HCT116 (cell line): ENCODE results near the gene IER5L. TPM values are rescaled to one million over a fixed set of nuclear protein-coding genes. Genes with fewer than 3 reads are reported as not detected.

Experiments
- ATAC-seq: fragments of 200-7000 bp; cut with Tn5 transposase; 2 replicates; pipeline ENCODE4 v1.9.1; 2020; ENCODE audit warnings: mild to moderate bottlenecking, moderate library complexity
- BruUV-seq: library from RNA; stranded (reverse); fragments of 400-500 nt; replicated peaks from 2 replicates; lab custom pipeline; 2021; lab: Mats Ljungman, UMichigan
- CTCF ChIA-PET: fragments of 300-600 bp; sonication (Branson Sonifier 250); formaldehyde crosslinking; loops from one replicate; lab custom pipeline; 2021; ENCODE audit warnings: antibody characterized with exemption; lab: Charles Lee
- POLR2A ChIA-PET: fragments of 300-600, 350-600 bp; sonication (Branson Sonifier 250); formaldehyde crosslinking; loops from one replicate; lab custom pipeline; 2021; ENCODE audit warnings: antibody characterized with exemption; lab: Charles Lee
- RAD21 ChIA-PET, 2 experiments: fragments of 300-600 bp; sonication (Branson Sonifier 250); formaldehyde crosslinking; loops; one replicate each; lab custom pipeline; 2023; ENCODE audit warnings: low total read pairs in 2 of 2; ENCODE audit not compliant: uncharacterized antibody in 2 of 2, unreplicated experiment in 2 of 2, low non-redundant PET in 1 of 2; lab: Charles Lee
- DNase-seq: peaks from one replicate; pipeline ENCODE4 v3.0.0-alpha.2; 2010; ENCODE audit warnings: low read depth, low spot score
- H2AFZ ChIP-seq: fragments of 200-600 bp; shearing (Covaris generic), sonication (generic); 2 replicates; pipeline ENCODE4 v1.6.1; 2017; ENCODE audit warnings: low read depth, mixed run types, mixed read lengths, antibody characterized with exemption, low read length; ENCODE audit not compliant: poor library complexity, severe bottlenecking
- H3K27ac ChIP-seq: 2 replicates; pipeline ENCODE4 v1.5.1; 2012; ENCODE audit warnings: low read depth, low read length
- H3K27me3 ChIP-seq: fragments of 200-600 bp; sonication (generic); 2 replicates; pipeline ENCODE4 v1.6.1; 2016; ENCODE audit warnings: mixed run types, low read length, mixed read lengths; ENCODE audit not compliant: insufficient read depth
- H3K36me3 ChIP-seq, 2 experiments: fragments of 200-500 bp in 1 of 2; fragments of 200-600 bp in 1 of 2; sonication (Bioruptor generic) in 1 of 2; sonication (generic) in 1 of 2; 2 replicates each; pipeline versions ENCODE4 v1.5.1 to v1.6.1; 2014 to 2016; ENCODE audit warnings: low read length in 2 of 2, inconsistent platforms in 1 of 2, mixed read lengths in 1 of 2, mixed run types in 1 of 2; ENCODE audit not compliant: insufficient read depth in 2 of 2, control insufficient read depth in 1 of 2
- H3K4me1 ChIP-seq, 2 experiments: fragments of 200-600 bp in 1 of 2; sonication (generic) in 1 of 2; 2 replicates each; pipeline versions ENCODE4 v1.5.1 to v1.6.1; 2012 to 2017; ENCODE audit warnings: low read length in 2 of 2, inconsistent platforms in 1 of 2, mild to moderate bottlenecking in 1 of 2, mixed read lengths in 1 of 2, mixed run types in 1 of 2, moderate library complexity in 1 of 2; ENCODE audit not compliant: insufficient read depth in 2 of 2, control insufficient read depth in 1 of 2
- H3K4me2 ChIP-seq: fragments of 200-600 bp; sonication (generic); 2 replicates; pipeline ENCODE4 v1.6.1; 2017; ENCODE audit warnings: mixed run types, low read length, mixed read lengths
- H3K4me3 ChIP-seq, 2 experiments: fragments of 200-600 bp in 1 of 2; sonication (generic) in 1 of 2; replicated peaks in 1 of 2; 2 replicates each; pipeline ENCODE4 v1.5.1; 2011 to 2016; ENCODE audit warnings: low read length in 2 of 2, control low read depth in 1 of 2, low read depth in 1 of 2, mild to moderate bottlenecking in 1 of 2, mixed read lengths in 1 of 2, mixed run types in 1 of 2
- H3K79me2 ChIP-seq: fragments of 200-600 bp; sonication (generic); 2 replicates; pipeline ENCODE4 v1.6.1; 2017; ENCODE audit warnings: mild to moderate bottlenecking, mixed run types, low read length, moderate library complexity, mixed read lengths; ENCODE audit not compliant: insufficient read depth
- H3K9ac ChIP-seq: fragments of 200-600 bp; sonication (generic); 2 replicates; pipeline ENCODE4 v1.6.1; 2016; ENCODE audit warnings: low read length, mixed read lengths
- H3K9me2 ChIP-seq: fragments of 200-600 bp; sonication (generic), shearing (Covaris generic); 2 replicates; pipeline ENCODE4 v1.6.1; 2017; ENCODE audit warnings: mixed run types, mild to moderate bottlenecking, moderate library complexity; ENCODE audit not compliant: insufficient read depth
- H3K9me3 ChIP-seq, 2 experiments: fragments of 200-500 bp in 1 of 2; fragments of 200-600 bp in 1 of 2; sonication (Bioruptor generic) in 1 of 2; sonication (generic) in 1 of 2; 2 replicates each; pipeline ENCODE4 v1.6.1; 2014 to 2017; ENCODE audit warnings: low read length in 2 of 2, mixed read lengths in 2 of 2, inconsistent platforms in 1 of 2, low read depth in 1 of 2, mild to moderate bottlenecking in 1 of 2, mixed run types in 1 of 2, moderate library complexity in 1 of 2; ENCODE audit not compliant: control insufficient read depth in 1 of 2, insufficient read depth in 1 of 2
- H4K20me1 ChIP-seq: fragments of 200-600 bp; sonication (generic), shearing (Covaris generic); 2 replicates; pipeline ENCODE4 v1.6.1; 2017; ENCODE audit warnings: mixed run types, mild to moderate bottlenecking, moderate library complexity; ENCODE audit not compliant: insufficient read depth
- CEBPB ChIP-seq: IDR thresholded peaks from 2 replicates; pipeline ENCODE4 v1.6.1; 2012; ENCODE audit warnings: low read depth
- EGR1 ChIP-seq: IDR thresholded peaks from 2 replicates; pipeline ENCODE4 v1.6.1; 2012; ENCODE audit warnings: low read depth
- ELF1 ChIP-seq: IDR thresholded peaks from 2 replicates; pipeline ENCODE4 v1.6.1; 2012; ENCODE audit warnings: low read depth, borderline replicate concordance
- EZH2 ChIP-seq: fragments of 200-600 bp; sonication (generic); IDR thresholded peaks from 2 replicates; pipeline ENCODE4 v1.6.1; 2017; ENCODE audit warnings: antibody characterized with exemption, mixed run types
- EZH2phosphoT487 ChIP-seq: fragments of 200-600 bp; IDR thresholded peaks from 2 replicates; pipeline ENCODE4 v1.6.1; 2018; ENCODE audit warnings: antibody characterized with exemption, borderline replicate concordance
- FOSL1 ChIP-seq: IDR thresholded peaks from 2 replicates; pipeline ENCODE4 v1.6.1; 2012; ENCODE audit warnings: low read depth
- JUND ChIP-seq: IDR thresholded peaks from 2 replicates; pipeline ENCODE4 v1.6.1; 2012
- POLR2A ChIP-seq: IDR thresholded peaks from 2 replicates; pipeline ENCODE4 v1.7.0; 2011; ENCODE audit warnings: borderline replicate concordance; ENCODE audit not compliant: insufficient read depth, insufficient read length; ENCODE audit errors: extremely low read depth
- POLR2AphosphoS5 ChIP-seq: IDR thresholded peaks from 2 replicates; pipeline ENCODE4 v1.6.1; 2011; ENCODE audit warnings: mild to moderate bottlenecking, low read depth, low read length, moderate library complexity
- RAD21 ChIP-seq: IDR thresholded peaks from 2 replicates; pipeline ENCODE4 v1.6.1; 2012; ENCODE audit warnings: low read depth, mild to moderate bottlenecking
- SIN3A ChIP-seq: IDR thresholded peaks from 2 replicates; pipeline ENCODE4 v1.6.1; 2012; ENCODE audit warnings: low read depth
- SP1 ChIP-seq: IDR thresholded peaks from 2 replicates; pipeline ENCODE4 v1.6.1; 2012; ENCODE audit warnings: low read depth
- TCF7L2 ChIP-seq: IDR thresholded peaks from 2 replicates; pipeline ENCODE4 v1.7.0; 2011; ENCODE audit warnings: borderline replicate concordance, inconsistent platforms; ENCODE audit not compliant: insufficient read depth, insufficient read length; ENCODE audit errors: extremely low read depth
- YY1 ChIP-seq: IDR thresholded peaks from 2 replicates; pipeline ENCODE4 v1.6.1; 2011; ENCODE audit warnings: low read length, low read depth, moderate library complexity, mild to moderate bottlenecking; ENCODE audit not compliant: insufficient replicate concordance; ENCODE audit errors: extremely low read depth
- ZBTB33 ChIP-seq: IDR thresholded peaks from 2 replicates; pipeline ENCODE4 v1.6.1; 2011; ENCODE audit warnings: mild to moderate bottlenecking, low read length, moderate library complexity; ENCODE audit not compliant: insufficient replicate concordance; ENCODE audit errors: extremely low read depth
- intact Hi-C: fragments of 100-400 bp; cut with micrococcal nuclease; formaldehyde crosslinking; loops from 2 replicates; pipeline ENCODE4 v1.10.0; 2022
- total RNA-seq: library from RNA; stranded (reverse); gene quantifications from one replicate; pipeline ENCODE4 v1.2.1, GENCODE V29; 2021; ENCODE audit not compliant: unreplicated experiment
- TF ChIP-seq, protein P1 (sequence below): IDR thresholded peaks from 2 replicates; pipeline ENCODE4 v1.6.1; 2012; ENCODE audit warnings: low read depth
- TF ChIP-seq, protein P2 (sequence below): IDR thresholded peaks from 2 replicates; pipeline ENCODE4 v1.6.1; 2012

Gene IER5L
- total RNA-seq, 1 experiment from 2014 or later, result 195 TPM

DNA sequence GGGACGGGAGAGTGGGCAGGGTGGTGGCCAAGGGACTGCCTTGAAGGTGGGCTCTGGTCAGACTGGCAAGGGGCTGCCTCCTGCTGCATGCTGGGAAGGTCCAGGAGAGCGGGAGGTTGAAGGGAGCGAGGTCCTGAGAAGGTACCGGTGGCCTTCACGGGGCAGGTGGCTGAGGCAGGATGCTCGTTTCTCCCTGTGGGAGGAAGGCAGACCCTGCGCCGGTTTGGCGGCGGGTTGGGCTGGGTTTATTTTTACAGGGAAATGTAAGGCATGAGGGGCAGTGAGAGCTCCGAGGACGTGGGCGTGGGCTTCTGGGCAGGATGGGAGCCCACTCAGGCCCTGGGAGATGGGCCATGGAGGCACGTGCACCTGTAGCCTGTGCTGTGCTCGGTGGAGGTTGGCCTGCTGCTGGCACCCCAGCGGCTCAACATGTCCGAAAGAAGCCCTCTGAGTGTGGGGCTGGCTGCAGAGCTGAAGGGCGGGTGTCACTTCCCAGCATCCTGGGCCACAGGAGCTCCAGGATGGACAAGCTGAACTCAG, 27.3 kb downstream of the IER5L start:
- POLR2A ChIA-PET, result interaction anchor here (1.8 kb wide), 1 partner anchor 8 kb away, joined by 7 read pairs; no protein-coding TSS in a partner anchor
- Histone ChIP-seq H3K36me3 (peaks cover 9 to 18% of the 10 kb centered on the region in 2 experiments; a peak in 2 of 4 replicates), H4K20me1 (no peaks in the 10 kb centered on the region), H2AFZ (no peak overlapping the region), H3K79me2 (peaks cover 2% of the 10 kb centered on the region; the same call in 1 of the 2 replicates), H3K9ac (no peak overlapping the region), H3K9me2 (no peaks in the 10 kb centered on the region), H3K4me3 (no peak overlapping the region), H3K4me1 (peaks cover 0 to 7% of the 10 kb centered on the region in 2 experiments; a peak in 3 of 4 replicates), H3K4me2 (no peak overlapping the region), H3K27me3 (no peaks in the 10 kb centered on the region), H3K27ac (no peak overlapping the region), H3K9me3 (no peaks in the 10 kb centered on the region)
- no peak for DNase-seq
- no TSS peak for BruUV-seq
- intact Hi-C loops, result no loop called here
- TF ChIP-seq ZBTB33, result no peak
- no peak for TF ChIP-seq YY1
- TF ChIP-seq, protein P1, sequence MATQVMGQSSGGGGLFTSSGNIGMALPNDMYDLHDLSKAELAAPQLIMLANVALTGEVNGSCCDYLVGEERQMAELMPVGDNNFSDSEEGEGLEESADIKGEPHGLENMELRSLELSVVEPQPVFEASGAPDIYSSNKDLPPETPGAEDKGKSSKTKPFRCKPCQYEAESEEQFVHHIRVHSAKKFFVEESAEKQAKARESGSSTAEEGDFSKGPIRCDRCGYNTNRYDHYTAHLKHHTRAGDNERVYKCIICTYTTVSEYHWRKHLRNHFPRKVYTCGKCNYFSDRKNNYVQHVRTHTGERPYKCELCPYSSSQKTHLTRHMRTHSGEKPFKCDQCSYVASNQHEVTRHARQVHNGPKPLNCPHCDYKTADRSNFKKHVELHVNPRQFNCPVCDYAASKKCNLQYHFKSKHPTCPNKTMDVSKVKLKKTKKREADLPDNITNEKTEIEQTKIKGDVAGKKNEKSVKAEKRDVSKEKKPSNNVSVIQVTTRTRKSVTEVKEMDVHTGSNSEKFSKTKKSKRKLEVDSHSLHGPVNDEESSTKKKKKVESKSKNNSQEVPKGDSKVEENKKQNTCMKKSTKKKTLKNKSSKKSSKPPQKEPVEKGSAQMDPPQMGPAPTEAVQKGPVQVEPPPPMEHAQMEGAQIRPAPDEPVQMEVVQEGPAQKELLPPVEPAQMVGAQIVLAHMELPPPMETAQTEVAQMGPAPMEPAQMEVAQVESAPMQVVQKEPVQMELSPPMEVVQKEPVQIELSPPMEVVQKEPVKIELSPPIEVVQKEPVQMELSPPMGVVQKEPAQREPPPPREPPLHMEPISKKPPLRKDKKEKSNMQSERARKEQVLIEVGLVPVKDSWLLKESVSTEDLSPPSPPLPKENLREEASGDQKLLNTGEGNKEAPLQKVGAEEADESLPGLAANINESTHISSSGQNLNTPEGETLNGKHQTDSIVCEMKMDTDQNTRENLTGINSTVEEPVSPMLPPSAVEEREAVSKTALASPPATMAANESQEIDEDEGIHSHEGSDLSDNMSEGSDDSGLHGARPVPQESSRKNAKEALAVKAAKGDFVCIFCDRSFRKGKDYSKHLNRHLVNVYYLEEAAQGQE, result no peak
- no peak for TF ChIP-seq EZH2phosphoT487
- TF ChIP-seq POLR2AphosphoS5, result no peak
- no peak for TF ChIP-seq EGR1
- TF ChIP-seq RAD21, result no peak
- TF ChIP-seq FOSL1, result no peak
- TF ChIP-seq SIN3A, result no peak
- no peak for TF ChIP-seq SP1
- TF ChIP-seq JUND, result no peak
- no peak for TF ChIP-seq EZH2
- TF ChIP-seq ELF1, result no peak
- TF ChIP-seq POLR2A, result no peak
- TF ChIP-seq CEBPB, result no peak
- TF ChIP-seq, protein P2, sequence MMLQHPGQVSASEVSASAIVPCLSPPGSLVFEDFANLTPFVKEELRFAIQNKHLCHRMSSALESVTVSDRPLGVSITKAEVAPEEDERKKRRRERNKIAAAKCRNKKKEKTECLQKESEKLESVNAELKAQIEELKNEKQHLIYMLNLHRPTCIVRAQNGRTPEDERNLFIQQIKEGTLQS, result no peak
- TF ChIP-seq TCF7L2, result no peak
- CTCF ChIA-PET, result no interaction called here
- RAD21 ChIA-PET, result no interaction called here
- ATAC-seq, result no peak
